HG03175 (cell line): ENCODE results near the gene IGDCC3.

Source experiments
- ATAC-seq: cut with Tn5 transposase; IDR thresholded peaks from one replicate; pipeline ENCODE4 v1.9.1; 2021; ENCODE audit warnings: mild to moderate bottlenecking, moderate library complexity; ENCODE audit not compliant: unreplicated experiment

IGDCC3 gene

DNA sequence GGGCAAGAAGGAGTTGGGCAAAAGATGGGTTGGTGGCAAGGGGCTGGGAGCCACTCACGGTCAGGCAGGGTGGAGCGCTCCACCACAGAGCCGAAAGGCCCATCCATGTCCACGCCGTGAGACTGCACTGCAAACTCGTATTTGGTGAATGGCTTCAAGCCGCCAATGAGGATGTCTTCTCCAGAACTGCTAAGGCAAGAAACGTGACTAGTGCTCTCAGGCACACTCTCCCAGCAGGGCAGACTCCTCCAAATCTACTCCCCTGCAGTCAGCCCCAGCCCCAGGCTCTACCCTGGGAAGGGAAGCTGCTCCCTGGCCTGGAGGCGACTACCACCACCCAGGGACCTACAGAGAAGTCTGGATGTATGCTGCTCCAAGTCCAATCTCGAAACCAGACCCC lies 11.4 kb upstream of the IGDCC3 start:
- ATAC-seq = no peak

GRCh38 chr15:65388306-65389080 lies 10.7 kb upstream of the IGDCC3 start:
- ATAC-seq = no peak

GRCh38 chr15:65386886-65387285 lies 9.1 kb upstream of the IGDCC3 start:
- no peak for ATAC-seq

DNA sequence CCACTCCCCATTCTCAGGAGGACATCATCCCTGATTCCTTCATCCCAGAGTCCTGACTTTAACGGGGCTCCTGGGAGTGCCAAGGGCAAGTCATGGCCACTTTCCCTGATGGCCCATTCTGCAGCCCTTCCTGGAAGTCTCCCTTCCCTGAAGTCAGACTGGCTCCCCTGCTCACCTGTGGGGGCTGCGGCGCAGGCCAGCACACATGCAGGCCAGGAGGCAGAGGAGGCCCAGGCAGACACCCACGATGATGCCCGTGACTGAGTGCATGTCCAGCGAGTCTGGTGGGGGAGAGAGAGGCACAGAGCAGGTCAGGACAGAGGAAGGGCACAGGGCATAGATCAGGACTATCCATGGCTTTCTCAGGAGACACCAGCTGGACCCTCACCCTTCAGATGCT lies 8.6 kb upstream of the IGDCC3 start:
- no peak for ATAC-seq

DNA sequence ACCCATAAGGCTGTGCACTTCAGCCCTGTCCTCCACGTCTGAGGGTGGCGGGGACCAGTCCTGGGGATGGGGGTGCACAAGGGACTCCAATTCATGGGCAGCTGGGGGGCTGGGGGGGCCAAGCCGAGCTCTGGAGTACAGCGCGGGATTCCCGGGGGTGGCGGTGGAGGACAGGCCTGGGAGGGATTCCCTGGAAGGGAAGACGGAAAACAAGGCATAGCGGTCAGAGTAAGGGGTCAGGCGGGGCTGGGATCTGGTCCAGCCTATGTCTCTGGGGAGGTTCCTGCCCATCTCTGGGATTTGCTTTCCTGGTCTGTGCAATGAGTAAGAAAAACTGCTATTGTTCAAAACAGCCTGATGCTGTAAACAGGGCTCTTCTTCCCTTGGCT lies 8.1 kb upstream of the IGDCC3 start:
- ATAC-seq = no peak

DNA sequence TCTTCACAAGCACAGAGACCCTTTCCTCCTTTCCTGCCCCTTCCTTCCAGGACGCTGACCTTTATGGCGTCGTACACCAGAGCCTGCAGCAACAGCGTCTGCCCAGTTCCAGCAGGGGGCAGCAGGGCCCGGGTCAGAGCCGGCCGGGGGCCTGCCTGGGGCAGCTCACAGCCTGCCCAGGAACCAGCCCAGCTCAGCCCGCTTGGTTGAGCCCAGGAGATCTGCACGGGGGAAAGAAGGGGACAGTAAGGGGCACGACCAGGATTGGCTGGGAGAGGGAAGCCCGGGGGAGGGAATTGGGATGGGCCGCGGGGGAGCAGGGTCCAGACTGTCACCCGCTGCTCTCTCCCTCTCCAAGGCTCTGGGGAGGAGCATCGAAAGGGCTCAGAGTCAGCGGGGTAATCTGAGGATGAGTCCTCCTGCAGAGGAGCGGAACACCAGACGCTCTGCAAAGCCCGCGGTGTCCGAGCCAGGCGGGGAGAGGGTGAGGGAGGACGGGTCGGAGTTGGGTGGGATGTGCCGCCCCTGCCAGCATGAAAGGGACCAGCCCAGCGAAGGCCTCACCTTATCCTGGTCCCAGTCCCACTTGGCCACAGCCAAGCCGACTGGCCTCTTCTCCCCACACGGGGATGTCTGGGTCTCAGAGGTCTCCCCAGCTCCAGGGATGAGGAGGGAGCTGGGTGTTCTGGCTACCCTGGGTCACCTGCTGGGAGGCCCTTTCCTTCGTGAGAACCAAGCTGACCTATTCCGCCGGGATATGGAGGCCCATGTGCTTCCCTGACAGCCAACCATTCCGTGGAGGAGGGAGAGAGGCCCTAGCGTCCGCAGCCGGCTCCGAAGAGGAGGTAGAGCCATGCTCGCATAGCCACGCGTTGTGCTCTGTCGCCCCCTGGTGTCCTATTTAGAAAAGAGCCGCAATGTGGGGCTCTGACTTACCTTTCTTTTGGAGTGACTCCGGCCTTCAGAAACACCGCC lies 7.4 kb upstream of the IGDCC3 start:
- no peak for ATAC-seq

- ATAC-seq = no peak
Measured at GRCh38 chr15:65384505-65384894, 6.7 kb upstream of the IGDCC3 start.

- ATAC-seq = no peak
Measured at GRCh38 chr15:65383991-65384390, 6.2 kb upstream of the IGDCC3 start.

DNA sequence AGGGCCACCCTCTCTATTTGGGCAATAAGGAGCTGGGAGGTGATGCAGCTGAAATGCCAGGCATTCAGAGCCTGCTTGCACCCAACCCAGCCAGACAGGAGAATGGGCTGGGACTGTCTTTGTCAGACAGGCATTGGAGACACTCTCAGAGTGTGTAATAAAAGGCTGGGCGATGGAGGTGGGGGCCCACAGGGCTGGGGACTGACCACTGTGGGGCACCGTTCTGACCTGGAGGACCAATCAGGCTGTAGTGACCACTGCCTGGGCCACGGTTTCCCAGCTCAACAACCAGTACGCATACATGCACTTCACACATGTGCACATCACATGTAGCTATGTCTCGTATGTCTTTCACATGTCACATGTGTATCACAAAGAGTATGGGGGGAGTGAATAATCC lies 5.7 kb upstream of the IGDCC3 start:
- ATAC-seq = no peak

- no peak for ATAC-seq
Measured at GRCh38 chr15:65382921-65383320, 5.1 kb upstream of the IGDCC3 start.

DNA sequence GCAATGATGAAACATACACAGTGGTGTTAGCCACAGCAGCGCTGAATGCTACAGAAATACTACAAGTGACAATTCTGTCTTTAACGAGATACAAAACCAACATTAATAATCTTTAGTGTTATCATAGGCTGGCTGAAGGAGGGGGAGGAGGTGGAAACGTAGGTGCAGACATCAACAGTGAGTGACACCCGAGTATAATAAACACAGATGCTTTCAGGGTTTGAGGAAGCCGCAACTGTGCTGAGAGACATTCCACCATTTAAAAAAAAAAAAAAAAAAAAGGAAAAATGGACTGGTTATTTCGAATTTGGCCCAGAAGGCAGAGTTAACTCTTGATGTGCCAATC lies 4.3 kb upstream of the IGDCC3 start:
- ATAC-seq = no peak

DNA sequence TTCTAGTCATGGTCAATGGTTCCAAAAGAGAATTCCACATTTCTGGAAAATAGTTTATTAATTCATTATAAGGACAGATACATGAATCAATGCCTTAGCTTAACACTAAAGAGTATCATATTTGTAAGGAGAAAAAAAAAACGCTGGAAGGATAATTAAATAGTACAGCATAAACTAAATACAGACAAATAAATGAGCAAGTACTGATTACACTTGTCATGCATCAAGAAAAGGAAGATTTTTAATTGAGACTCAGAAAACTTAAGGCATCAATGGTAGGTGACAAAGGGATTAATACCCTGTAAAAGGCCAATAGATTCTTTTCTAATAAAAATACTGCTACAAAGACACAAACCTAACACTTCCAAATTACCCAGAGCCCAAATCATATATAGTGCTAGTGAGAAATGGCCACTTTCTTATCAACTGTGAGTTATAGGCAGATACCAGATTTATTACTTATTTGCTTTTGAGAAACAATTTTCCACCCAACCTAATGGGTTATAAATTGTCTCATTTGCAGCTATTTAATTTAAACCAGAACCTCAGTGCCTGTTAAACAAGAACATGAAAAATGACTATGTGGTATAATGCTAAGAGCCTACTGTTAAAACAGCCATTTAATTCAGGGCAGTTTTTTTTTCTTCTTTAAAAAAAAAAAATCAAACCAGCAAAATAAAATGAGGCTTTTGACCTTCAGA lies 3.8 kb upstream of the IGDCC3 start:
- ATAC-seq = no peak

GRCh38 chr15:65379986-65380385 lies 2.2 kb upstream of the IGDCC3 start:
- no peak for ATAC-seq

DNA sequence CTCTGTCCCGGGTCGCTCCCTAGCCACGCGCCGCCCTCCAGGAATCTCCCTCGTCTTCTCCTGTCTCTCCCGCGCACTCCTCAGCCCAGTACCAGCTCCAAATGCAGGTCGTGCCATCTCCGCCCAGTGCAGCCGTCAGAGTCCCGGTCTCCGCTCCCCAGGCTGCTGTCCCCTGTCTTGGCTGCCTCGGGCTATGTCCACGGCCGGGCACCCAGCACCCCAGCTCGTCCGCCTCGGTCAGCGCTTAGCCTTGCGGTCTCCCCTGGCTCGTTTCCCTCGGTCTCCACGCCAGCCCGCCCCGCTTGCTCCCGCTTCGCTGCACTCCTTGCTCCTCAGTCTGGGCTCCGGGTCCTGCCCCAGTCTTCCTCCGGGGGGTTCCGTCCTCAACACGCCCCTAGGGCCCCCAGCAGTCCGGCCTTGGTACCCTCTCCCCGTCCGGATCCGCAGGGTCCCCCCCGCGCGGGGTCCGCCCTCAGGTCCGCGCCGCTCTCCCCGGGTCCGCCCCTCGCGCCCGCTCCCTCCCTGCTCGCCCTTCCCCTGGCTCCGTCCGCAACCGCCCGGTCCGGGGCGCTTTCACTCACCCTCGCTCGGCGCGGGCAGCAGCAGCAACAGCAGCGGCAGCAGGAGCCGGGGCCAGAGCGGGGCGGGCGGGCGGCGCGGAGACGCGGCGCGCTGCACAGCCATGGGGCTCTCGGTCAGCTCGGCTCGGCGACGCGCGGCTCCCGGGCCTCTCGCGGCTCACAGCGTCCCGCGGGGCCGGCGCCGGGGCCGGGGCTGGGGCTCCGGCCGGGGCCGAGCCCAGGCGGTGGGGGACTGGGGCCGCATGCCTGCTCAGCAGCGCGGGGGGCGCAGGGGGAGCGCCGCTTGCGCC lies 462 bp downstream of the IGDCC3 start:
- no peak for ATAC-seq

DNA sequence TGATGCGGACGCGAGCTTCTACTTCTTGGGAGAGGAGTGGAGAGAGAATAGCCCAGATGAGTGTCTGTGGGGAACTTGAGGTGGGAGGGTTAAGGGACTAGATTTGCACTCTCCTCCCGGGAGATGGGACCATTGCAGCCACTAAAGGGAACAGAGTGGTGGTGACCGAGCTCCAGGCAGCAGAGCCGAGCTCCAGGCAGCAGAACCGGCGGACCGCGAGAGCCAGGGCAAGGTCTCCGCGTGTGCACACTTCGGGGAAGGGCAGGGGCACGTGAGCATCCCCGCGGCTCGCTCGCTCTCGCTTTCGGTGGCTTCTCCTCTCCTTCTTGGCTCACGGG lies 1.1 kb downstream of the IGDCC3 start:
- ATAC-seq = no peak

DNA sequence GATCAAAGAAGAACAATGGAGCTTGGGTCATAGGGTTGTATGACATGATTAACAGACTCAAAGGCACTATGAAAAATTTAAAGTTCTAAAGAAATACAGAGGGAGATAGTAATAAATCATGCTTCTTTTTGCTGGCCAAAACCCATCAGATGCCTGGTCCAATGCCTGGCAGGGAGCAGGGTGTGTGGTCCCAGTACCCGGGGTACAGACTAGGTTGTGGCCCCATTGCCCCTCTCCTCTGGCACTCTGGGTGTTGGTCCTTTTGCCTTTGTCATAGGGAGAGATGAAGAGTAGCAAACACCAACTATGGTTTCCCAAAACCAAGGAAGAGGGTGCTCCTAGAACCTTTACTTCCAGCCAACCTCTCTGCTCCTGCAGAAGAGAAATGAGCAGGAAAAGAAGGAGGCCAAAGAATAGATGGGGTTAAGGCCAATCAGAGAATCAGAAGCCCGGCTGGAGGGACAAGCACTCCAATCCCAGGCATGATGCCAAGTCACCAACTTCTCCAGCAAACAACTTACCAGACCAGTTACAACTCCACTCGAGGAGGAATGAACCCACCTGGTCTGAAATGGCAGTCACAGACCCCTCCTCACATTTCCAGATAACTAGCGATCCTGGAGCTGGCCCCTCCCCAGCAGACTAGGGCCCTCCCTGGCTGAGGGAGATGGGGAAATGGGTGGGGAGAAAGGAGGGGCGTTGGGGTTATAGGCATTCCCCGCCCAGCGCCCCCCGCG lies 1.8 kb downstream of the IGDCC3 start:
- ATAC-seq = no peak

- ATAC-seq = no peak
Measured at GRCh38 chr15:65374821-65375401, 2.9 kb downstream of the IGDCC3 start.

DNA sequence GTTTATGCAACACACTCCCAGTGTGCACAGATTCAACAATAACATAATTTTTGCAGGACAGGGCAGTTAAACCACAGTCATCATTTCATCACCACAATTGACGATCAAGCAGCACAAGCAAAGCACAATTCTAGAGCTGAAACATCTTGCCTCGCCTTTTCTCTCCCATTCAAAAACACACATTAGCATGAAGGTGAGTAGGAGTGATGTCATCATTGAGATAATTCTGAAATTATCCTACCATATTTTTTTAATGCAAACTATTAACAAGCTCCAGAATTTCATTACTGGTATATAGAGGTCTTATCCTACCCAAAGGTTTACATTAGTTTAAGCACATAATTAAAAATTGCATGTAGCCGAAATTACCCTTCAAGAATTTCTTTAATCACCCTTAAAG lies 3.5 kb downstream of the IGDCC3 start:
- no peak for ATAC-seq

DNA sequence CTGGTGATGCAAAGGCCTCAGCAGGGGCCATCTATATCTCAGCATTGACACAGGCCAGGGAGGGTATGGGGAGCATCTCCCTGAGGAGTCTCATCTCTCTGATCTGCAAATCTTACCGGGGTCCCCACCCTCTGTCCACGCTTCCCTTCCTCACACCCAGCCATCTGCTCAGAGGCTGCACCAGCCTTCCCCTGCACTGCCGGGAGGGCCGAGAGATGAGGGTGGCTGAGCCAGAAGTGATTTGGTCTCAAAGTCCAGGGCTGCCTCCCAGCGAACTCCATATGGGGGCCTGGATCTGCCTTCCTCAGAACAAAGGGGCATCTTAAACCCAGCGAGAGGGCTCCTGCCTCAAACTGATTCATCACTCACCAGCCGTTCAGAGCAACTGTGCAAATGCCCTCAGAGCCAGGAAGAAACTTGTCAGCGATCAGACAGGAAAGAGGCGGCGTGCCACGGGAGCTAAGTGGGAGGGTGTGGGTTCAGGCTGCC lies 4.6 kb downstream of the IGDCC3 start:
- no peak for ATAC-seq

- ATAC-seq = no peak
Measured at GRCh38 chr15:65372787-65373067, 5.1 kb downstream of the IGDCC3 start.
